GM18870 (cell line): ENCODE measurements around the gene NLGN4X.

Experiments used
- ATAC-seq: cut with Tn5 transposase; IDR thresholded peaks from one replicate; pipeline ENCODE4 v1.9.1; 2021; ENCODE audit warnings: moderate library complexity; ENCODE audit not compliant: unreplicated experiment

Gene NLGN4X

GRCh38 chrX:5876984-5877596, 351.6 kb downstream of the NLGN4X start:
- no peak for ATAC-seq

GRCh38 chrX:5870238-5870637, 358.4 kb downstream of the NLGN4X start:
- no peak for ATAC-seq

GRCh38 chrX:5869786-5870185, 358.9 kb downstream of the NLGN4X start:
- ATAC-seq = no peak

- no peak for ATAC-seq
These were observed 360.9 kb downstream of the NLGN4X start for GRCh38 chrX:5867778-5868177.

- ATAC-seq = no peak
These were observed 371.4 kb downstream of the NLGN4X start for GRCh38 chrX:5857232-5857631.

- no peak for ATAC-seq
These were observed 375.7 kb downstream of the NLGN4X start for GRCh38 chrX:5852941-5853340.

- no peak for ATAC-seq
These were observed 386.1 kb downstream of the NLGN4X start for GRCh38 chrX:5842601-5843000.
